ENCODE data around the gene MYH11. TPM values are rescaled to one million over a fixed set of nuclear protein-coding genes. Genes with fewer than 3 reads are reported as not detected.
"Not testable (repeated sequence)": the region's sequence is repeated elsewhere in the genome, so short reads cannot be mapped to it uniquely, and the experiment has no call there.

The MYH11 gene
- total RNA-seq, 1 experiment from 2014 or later = not detected

GRCh38 chr16:15846510-15846909 lies 10.3 kb downstream of the MYH11 start:
- H3K4me1 Mint-ChIP-seq (ENCODE audit: insufficient read depth, unreplicated experiment) = no peaks in the 10 kb centered on the region
- no TSS peak for BruUV-seq (replicated peaks)
- no peak overlapping the region for H3K27ac Mint-ChIP-seq (ENCODE audit: low read depth, unreplicated experiment)
- H3K4me3 Mint-ChIP-seq (ENCODE audit: unreplicated experiment) = no peak overlapping the region
- intact Hi-C loops (cut with micrococcal nuclease) = no loop called here
- ChIA-PET POLR2A (interaction anchor here (0.7 kb wide), 1 partner anchor 30 kb away, joined by 3 read pairs; no protein-coding TSS in a partner anchor), CTCF (interaction anchor here (0.8 kb wide), 1 partner anchor 140 kb away, joined by 3 read pairs; no protein-coding TSS in a partner anchor)
- no peaks in the 10 kb centered on the region for H3K36me3 Mint-ChIP-seq (ENCODE audit: insufficient read depth, unreplicated experiment)
- peaks cover 28% of the 10 kb centered on the region for H3K27me3 Mint-ChIP-seq (ENCODE audit: insufficient read depth, unreplicated experiment)
- no peaks in the 10 kb centered on the region for H3K9me3 Mint-ChIP-seq (ENCODE audit: unreplicated experiment)
- TF ChIP-seq, protein P1, sequence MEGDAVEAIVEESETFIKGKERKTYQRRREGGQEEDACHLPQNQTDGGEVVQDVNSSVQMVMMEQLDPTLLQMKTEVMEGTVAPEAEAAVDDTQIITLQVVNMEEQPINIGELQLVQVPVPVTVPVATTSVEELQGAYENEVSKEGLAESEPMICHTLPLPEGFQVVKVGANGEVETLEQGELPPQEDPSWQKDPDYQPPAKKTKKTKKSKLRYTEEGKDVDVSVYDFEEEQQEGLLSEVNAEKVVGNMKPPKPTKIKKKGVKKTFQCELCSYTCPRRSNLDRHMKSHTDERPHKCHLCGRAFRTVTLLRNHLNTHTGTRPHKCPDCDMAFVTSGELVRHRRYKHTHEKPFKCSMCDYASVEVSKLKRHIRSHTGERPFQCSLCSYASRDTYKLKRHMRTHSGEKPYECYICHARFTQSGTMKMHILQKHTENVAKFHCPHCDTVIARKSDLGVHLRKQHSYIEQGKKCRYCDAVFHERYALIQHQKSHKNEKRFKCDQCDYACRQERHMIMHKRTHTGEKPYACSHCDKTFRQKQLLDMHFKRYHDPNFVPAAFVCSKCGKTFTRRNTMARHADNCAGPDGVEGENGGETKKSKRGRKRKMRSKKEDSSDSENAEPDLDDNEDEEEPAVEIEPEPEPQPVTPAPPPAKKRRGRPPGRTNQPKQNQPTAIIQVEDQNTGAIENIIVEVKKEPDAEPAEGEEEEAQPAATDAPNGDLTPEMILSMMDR (IDR thresholded peaks at IDR 0.05; ENCODE audit: unreplicated experiment) = no peak
- DNase-seq (ENCODE audit: unreplicated experiment) = no peak

DNA sequence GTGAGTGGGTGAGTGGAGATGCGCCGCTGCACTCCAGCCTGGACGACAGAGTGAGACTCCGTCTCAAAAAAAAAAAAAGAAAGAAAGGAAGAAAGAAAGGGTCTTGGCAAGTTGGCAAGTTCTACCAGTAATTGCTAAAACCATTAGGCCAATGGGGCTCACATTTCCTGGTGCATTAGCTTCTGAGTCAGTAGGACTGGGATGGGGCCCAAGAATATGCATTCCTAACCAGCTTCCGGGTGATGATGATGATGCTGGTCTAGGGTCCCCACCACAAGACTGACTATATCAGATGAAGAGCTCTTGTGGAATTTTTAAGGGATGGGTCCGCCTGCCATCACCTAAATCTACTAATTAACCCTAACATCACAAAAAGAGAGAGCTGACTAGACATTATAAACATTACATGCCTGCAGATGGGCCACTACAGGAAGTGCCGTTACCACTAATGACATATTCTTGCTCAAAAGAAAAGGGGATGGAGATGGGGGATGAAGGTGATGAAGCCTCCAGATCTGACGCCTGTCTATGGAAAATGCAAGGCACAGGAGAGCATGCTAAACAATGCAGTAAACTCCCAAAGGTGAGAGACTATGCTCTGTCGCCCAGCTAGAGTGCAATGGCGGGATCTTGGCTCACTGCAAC lies 13.1 kb downstream of the MYH11 start:
- CTCF ChIA-PET = no interaction called here
- TF ChIP-seq, protein P1 (IDR thresholded peaks at IDR 0.05; ENCODE audit: unreplicated experiment) = no peak
- DNase-seq (ENCODE audit: unreplicated experiment) = no peak
- Mint-ChIP-seq H3K27ac (ENCODE audit: low read depth, unreplicated experiment) (no peak overlapping the region), H3K4me1 (ENCODE audit: insufficient read depth, unreplicated experiment) (no peaks in the 10 kb centered on the region), H3K36me3 (ENCODE audit: insufficient read depth, unreplicated experiment) (no peaks in the 10 kb centered on the region), H3K27me3 (ENCODE audit: insufficient read depth, unreplicated experiment) (peaks cover 28% of the 10 kb centered on the region), H3K9me3 (ENCODE audit: unreplicated experiment) (no peaks in the 10 kb centered on the region), H3K4me3 (ENCODE audit: unreplicated experiment) (no peak overlapping the region)
- POLR2A ChIA-PET = interaction anchor here (0.6 kb wide), 1 partner anchor 19 kb away, joined by 3 read pairs; no protein-coding TSS in a partner anchor
- no TSS peak for BruUV-seq (replicated peaks)
- intact Hi-C loops (cut with micrococcal nuclease) = no loop called here

DNA sequence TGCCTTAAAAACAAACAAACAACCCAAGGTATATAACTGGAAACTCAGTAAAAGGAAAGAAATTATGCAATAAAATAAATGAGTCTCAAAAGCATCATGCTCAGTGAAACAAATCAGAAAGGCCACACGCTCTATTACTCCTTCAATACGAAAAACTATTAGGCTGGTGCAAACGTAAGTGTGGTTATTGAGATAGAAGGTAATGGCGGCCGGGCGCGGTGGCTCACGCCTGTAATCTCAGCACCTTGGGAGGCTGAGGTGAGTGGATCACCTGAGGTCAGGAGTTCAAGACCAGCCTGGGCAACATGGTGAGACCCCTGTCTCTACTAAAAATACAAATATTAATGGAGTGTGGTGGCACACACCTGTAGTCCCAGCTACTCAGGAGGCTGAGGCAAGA lies 17.6 kb downstream of the MYH11 start:
- BruUV-seq (replicated peaks); DNase-seq (ENCODE audit: unreplicated experiment); H3K4me1 Mint-ChIP-seq (ENCODE audit: insufficient read depth, unreplicated experiment); H3K9me3 Mint-ChIP-seq (ENCODE audit: unreplicated experiment); intact Hi-C loops (cut with micrococcal nuclease); H3K27ac Mint-ChIP-seq (ENCODE audit: low read depth, unreplicated experiment); POLR2A ChIA-PET; H3K4me3 Mint-ChIP-seq (ENCODE audit: unreplicated experiment); H3K36me3 Mint-ChIP-seq (ENCODE audit: insufficient read depth, unreplicated experiment): not testable (repeated sequence)
- peaks cover 10% of the 10 kb centered on the region for H3K27me3 Mint-ChIP-seq (ENCODE audit: insufficient read depth, unreplicated experiment)
- CTCF ChIA-PET = interaction anchor here (0.6 to 1.5 kb wide), 3 partner anchors 10 to 43 kb away, joined by 3 read pairs; no protein-coding TSS in a partner anchor

DNA sequence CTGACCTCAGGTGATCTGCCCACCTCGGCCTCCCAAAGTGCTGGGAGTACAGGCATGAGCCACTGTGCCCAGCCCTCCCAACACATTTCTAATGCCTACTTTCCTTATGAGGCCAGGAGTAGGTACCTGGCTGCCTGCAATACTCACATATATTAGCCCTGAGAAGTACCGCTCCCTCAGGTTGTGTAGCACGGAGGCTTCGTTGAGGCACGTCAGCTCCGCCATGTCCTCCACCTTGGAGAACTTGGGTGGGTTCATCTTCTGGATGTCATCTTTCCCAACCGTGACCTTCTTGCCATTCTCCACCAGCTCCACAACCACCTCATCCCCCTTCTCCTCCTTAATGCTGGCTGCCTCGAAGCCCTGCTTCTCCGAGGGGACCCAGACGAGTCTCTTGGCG lies 19.1 kb downstream of the MYH11 start:
- peaks cover 2% of the 10 kb centered on the region for H3K27me3 Mint-ChIP-seq (ENCODE audit: insufficient read depth, unreplicated experiment)
- ChIA-PET CTCF (interaction anchor here (1.0 kb wide), 2 partner anchors 15 to 221 kb away, joined by 3 read pairs; no protein-coding TSS in a partner anchor), POLR2A (no interaction called here)
- H3K27ac Mint-ChIP-seq (ENCODE audit: low read depth, unreplicated experiment) = no peak overlapping the region
- no peaks in the 10 kb centered on the region for H3K36me3 Mint-ChIP-seq (ENCODE audit: insufficient read depth, unreplicated experiment)
- intact Hi-C loops (cut with micrococcal nuclease) = no loop called here
- H3K4me3 Mint-ChIP-seq (ENCODE audit: unreplicated experiment) = no peak overlapping the region
- no peak for DNase-seq (ENCODE audit: unreplicated experiment)
- TF ChIP-seq, protein P1 (IDR thresholded peaks at IDR 0.05; ENCODE audit: unreplicated experiment) = no peak
- BruUV-seq (replicated peaks) = no TSS peak
- H3K9me3 Mint-ChIP-seq (ENCODE audit: unreplicated experiment) = no peaks in the 10 kb centered on the region
- H3K4me1 Mint-ChIP-seq (ENCODE audit: insufficient read depth, unreplicated experiment) = no peaks in the 10 kb centered on the region
